GM12891 (cell line): ENCODE measurements around the gene SMTNL2.
"Not testable (repeated sequence)": the region's sequence is repeated elsewhere in the genome, so short reads cannot be mapped to it uniquely, and the experiment has no call there.

ENCODE experiments used
- POLR2A ChIP-seq: IDR thresholded peaks from 2 replicates; pipeline ENCODE4 v1.6.1; 2011; ENCODE audit warnings: low read depth, low read length, control low read depth
- POLR2AphosphoS5 ChIP-seq: IDR thresholded peaks from 2 replicates; pipeline ENCODE4 v1.6.1; 2011; ENCODE audit warnings: low read depth, low read length, control low read depth
- POU2F2 ChIP-seq: IDR thresholded peaks from 2 replicates; pipeline ENCODE4 v1.6.1; 2011; ENCODE audit warnings: low read depth, mild to moderate bottlenecking, control low read depth, low read length, moderate library complexity

GRCh38 chr17:4590042-4590441 lies 5.7 kb downstream of the SMTNL2 start:
- TF ChIP-seq POU2F2, POLR2A, POLR2AphosphoS5: not testable (repeated sequence)
